NK-92 treated with Interleukin-12 subunit alpha and Interleukin-12 subunit beta, amount 100 ng/mL, for 24 hours (cell line): ENCODE data around the gene PHYH.
"Not testable (repeated sequence)": the region's sequence is repeated elsewhere in the genome, so short reads cannot be mapped to it uniquely, and the experiment has no call there.

Experiments
- DNase-seq: peaks from one replicate; lab custom pipeline; 2025; lab: John Stamatoyannopoulos, UW

Gene PHYH

DNA sequence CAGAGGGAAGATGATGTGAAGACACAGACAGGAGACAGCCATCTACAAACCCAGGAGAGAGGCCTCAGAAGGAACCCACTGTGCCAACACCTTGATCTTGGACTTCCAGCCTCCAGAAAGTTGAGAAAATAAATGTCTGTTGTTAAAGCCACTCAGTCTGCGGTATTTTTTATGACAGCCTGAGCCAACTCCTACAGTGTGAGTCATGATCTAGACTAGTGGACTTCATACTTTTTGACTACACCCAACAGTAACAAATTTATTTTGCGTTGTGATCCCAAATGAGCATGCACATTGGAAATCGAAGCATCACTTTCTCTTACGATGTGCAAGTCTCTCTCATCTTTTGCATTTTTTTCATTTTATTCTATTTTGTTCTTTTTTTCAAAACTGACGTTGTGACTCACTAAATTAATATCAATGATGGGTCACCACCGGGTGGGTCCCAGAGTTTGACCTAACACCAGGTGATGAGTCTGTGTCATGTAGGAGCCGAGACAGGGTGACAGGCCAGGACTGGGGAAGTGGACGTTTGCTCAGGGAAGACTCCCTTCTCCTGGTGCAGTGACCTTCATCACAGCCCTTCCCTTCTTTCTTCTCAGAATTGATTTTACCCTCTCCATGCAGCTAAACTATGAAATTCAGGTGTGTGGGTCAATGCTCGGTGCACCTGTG, 28.9 kb downstream of the PHYH start:
- no peak for DNase-seq

DNA sequence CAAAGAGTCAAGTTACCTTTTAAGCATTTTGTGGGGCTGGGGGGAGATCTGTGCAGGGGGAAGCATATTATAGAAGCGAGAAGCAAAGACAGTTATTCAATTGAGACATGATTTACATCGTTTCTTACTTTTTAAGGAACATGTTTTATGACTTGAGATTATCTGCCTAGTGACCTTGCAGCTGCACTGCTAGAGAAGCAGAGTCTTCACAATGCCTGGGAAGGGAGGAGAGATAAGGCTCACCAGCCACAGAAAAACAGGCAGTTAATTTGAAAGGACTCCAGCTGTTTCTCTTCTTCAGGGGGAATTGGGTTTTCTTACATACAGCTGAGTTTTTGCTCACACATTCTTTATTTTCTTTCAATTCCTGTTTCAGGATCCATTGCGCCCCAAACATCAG, 31.0 kb downstream of the PHYH start:
- DNase-seq: no peak

DNA sequence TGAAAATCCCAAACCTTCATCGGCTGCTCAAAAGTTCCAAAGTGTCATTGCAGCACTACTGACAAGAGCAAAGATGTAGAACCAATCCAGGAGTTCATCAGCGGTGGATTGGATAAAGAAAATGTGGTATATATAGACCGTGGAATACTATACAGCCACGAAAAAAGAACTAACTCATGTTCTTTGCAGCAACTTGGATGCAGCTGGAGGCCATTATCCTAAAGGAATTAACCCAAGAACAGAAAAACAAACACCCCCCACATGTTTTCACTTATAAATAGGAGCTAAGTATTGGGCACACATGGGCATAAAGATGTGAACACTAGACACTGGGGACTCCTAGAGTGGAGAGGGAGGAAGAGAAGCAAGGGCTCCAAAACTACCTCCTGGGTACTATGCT, 31.6 kb downstream of the PHYH start:
- no peak for DNase-seq

DNA sequence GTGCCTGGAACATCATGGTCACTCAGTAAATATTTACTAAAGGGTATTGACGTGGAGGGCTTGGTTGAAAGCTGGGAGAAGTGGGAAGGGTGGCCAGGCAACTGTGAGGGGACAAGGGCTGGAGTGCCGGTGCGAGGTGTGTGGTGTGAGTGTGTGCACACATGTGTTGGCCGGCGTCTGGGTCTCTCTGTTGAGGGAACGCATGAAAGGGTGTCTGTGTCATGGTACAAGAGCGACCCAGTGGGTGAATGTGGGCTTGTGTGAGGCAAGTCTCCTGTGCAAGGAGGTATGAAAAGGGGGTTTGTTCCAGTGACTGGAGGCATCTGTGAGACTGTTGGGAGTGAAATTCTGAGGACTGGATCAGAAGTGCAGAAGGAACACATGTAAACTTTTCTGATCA, 36.3 kb downstream of the PHYH start:
- DNase-seq: no peak

DNA sequence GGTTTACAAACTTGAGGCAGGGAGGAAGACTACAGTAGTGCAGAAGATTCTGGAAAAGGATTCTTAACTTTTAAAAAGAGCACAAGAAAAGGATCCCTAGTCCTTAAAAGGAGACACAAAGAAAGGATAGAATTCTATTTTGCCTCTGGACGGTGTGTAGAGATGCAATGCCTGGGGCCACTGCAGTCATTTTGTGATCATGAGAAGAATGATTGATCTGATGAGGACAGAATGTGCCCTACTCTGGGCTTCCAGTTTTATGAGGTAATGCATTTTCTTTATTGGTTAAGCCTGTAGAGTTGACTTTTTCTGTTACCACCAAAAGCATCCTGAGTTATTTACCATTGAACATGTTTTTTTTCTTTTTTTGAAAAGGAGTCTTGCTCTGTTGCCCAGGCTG, 37.4 kb downstream of the PHYH start:
- no peak for DNase-seq

DNA sequence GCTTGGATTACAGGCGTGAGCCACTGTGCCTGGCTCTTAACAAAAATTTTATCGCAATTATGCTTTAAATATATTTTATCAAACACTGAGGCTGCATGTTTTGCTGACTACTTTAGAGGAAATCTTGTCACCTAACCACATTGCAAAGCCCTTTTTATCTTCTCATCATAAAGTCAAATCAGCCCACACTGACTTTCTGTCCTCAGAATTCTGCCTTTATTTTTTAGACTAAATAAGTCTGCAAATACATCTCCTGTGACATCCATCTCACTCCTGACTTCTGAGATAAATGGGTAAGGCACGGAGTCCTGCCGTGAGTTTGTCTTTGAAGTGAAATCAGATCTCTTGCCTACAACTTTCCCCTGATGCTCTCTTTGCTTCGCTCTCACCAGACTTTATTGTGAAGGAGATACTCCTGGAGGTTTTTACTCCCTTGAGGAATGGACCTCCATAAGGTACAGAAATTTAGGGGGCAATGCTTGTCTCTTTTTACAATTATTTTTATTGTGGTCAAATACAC, 42.2 kb downstream of the PHYH start:
- no peak for DNase-seq

DNA sequence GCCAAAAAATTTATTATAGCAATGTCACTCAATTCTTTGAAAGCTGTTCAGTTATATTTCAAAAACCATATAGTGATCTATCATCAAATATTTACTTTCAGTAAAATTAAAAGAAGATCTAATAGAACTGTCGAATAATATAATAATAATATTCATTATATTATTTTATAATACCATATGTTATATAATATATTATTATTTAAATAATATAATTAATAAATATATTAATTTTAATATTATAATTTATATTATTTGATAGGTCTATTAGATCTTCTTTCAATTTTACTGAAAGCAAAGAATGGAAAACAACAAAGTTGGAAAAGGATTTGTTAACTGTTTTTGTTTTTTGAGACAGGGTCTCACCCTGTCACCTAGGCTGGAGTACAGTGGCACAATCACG, 43.2 kb downstream of the PHYH start:
- DNase-seq: no peak

DNA sequence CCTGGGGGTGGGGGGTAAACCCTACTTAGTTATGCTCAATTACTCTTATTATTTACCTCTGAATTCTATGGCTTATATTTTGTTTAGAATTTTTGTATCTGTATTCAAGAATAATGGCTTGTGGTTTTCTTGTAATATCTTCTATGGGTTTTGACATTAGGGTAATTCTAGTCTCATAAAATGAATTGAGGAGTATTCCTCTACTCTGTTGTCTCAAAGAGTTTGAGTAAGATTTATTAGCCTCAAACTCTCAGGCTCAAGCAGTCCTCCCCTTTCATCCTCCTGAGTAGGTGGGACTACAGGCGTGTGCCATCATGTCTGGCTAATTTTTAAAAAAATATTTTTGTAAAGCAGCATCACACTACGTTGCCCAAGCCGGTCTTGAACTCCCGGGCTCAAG, 46.1 kb downstream of the PHYH start:
- DNase-seq: no peak

DNA sequence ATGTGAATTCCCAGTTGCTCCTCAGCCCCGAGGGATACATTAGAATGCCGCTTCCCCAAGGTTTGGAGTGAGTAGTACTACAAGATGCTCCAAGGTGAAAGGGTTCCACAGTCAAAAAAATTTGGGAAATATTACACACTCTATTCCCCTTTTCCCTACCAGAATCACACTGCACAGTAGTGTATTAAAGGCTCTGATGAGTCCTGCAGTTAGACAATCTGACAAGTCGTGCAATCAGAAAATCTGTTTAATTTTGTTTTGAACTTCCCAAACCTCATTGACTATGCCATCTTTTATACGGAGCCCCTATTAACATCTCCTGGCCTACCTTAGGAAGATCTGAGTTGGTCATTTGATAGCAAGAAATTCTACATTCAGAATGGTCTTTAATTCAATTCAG, 52.1 kb downstream of the PHYH start:
- DNase-seq: no peak

DNA sequence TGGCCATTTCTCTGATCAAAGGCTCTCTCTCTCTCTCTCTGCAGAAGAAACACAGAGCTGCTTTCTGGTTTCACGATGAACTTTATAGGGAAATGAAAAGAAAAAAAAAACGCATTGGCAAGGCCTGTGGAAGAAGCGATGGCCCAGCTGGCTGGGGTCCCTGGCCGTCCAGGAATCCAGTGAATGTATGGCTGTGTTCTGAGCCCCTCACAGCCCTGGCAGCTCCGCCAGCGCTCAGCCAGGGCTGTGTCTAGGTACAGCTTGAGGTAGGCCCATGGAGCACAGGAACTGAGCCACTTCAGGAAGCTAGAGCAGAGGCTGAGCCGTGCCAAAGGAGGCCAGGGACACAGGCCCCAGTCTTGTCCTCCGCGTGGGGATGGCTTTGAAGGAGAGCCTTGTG, 52.6 kb downstream of the PHYH start:
- DNase-seq: no peak

DNA sequence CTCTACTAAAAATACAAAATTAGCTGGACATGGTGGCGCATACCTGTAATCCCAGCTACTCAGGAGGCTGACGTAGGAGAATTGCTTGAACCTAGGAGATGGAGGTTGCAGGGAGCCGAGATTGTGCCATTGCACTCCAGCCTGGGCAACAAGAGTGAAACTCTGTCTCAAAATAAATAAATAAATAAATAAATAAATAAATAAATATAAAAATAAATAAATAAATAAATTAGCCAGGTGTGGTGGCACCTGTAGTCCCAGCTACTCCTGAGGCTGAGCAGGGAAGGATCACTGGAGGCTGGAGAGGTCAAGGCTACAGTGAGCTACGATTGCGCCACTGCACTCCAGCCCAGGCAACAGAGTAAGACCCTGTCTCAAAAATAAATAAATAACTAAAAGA, 57.6 kb downstream of the PHYH start:
- DNase-seq: not testable (repeated sequence)

DNA sequence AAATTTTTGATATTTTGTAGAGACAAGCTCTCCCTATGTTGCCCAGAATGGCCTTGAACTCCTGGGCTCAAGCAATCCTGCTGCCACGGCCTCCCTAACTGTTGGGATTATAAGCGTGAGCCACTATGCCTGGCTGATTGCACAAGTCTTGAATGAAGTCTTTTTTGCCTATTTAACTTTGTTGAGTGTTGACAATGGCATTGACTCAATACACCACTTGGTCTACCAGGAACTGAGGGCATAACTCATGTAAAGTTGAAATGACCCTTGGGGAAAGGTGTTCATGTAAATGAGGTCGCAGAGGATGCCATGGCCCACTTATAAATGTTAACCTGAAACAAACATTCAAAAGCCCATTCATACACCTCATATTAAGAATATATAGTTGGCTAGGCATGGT, 58.3 kb downstream of the PHYH start:
- no peak for DNase-seq

DNA sequence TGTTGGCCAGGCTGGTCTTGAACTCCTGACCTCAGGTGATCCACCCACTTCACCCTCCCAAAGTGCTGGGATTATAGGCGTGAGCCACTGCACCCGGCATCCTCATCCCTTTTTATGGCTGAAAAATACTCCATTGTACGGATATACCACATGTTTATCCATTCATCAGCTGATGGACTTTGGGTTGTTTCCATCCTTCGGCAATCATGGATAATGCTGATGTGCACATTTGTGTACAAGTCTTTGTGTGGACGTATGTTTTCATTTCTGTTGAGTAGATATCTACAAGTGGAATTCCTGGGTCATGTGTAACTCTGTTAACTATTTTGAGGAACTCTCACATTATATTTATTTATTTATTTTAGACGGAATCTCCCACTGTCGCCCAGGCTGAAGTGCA, 59.9 kb downstream of the PHYH start:
- no peak for DNase-seq

DNA sequence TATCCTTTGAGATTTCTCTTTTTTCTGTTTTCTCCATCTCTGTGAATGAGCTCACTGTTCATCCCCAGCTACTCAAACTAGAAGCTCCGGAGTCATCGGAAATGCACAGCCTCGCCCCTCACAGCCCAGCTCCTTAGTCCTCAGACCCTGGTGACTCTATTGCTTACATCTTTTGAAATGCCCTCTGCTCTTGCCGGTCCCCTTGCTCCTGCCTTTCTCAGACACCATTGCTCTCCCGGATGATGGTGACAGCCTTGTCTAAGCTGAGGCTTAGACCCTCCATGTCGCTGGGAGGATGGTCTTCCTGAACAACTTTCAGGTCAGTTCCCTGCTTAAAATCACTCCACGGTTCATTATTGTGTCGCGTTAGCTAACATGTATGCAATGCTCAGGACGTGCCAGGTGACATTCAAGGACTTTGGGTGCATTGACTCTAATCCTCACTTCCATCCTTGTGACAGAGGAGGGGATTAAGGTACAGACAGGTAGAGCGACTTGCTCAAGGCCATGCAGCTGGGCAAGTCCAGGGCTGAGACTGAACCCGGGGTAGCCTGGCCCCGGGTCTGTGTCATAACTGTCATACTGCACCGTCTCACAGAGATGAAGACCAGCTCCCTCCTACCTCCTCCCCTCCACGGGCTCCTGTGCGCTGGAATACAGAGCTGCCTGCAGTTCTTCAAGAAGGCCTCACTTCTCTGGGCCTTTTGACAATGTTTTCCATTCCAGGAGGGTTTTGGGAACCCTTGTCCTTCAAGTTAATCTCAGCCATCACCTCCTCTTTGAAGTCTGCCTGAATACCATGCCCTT, 61.4 kb downstream of the PHYH start:
- no peak for DNase-seq

DNA sequence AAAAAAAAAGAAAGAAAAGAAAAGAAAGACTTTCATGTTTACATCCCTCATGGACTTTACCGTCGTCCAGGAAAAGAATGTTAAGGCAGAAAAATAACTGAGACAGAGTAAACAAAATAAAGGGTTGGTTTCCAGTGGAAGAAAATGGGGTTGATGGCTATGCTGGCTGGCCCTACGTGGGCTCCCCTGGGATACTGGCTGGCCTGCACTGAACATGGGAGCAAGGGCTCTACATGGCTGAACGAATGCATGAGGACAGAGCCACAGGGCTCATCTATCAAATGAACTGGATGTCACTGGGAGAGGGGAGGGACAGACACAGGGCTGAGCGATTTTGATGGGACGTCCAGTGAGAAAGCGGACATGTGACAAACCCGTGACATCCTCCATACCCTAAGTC, 63.2 kb downstream of the PHYH start:
- no peak for DNase-seq

DNA sequence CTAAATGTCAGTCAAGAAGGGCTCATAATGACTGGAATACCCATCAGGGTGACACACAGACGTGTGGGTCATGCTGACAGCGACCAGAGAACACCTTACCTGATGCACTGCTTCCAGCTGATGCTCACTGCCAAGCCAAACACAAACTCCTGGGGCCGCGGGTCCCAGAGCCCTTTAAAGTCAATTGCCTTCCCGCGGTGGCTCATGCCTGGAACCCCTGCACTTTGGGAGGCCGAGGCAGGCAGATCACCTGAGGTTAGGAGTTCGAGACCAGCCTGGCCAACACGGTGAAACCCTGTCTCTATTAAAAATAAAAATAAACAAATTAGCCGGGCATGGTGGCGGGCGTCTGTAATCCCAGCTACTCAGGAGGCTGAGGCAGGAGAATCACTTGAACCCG, 65.1 kb downstream of the PHYH start:
- DNase-seq: not testable (repeated sequence)

DNA sequence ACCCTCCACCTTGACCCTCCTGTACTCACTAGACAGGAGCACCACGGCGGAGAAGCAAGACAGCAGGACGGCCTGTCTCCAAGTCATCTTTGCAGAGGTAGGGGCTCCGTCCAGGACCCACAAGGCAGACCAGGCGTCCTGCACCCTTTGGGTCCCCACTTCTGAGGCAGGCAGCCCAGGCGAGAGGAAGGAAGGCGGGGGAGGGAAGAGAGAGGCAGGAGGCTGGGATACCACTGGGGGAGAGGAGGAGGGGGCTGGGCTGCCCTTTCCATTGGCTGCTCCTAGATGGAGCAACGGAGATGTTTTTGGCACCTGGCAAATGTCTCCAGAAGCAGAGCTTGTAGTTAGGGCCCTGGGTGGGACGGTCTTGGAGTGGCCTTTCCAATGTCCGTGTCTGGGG, 65.7 kb downstream of the PHYH start, which contains the start of gene UCMA:
Gene UCMA (minus strand): TSS at position 203 of the 400 bp plus-strand sequence. CDS start 116 bp downstream, at position 87.
- no peak for DNase-seq

DNA sequence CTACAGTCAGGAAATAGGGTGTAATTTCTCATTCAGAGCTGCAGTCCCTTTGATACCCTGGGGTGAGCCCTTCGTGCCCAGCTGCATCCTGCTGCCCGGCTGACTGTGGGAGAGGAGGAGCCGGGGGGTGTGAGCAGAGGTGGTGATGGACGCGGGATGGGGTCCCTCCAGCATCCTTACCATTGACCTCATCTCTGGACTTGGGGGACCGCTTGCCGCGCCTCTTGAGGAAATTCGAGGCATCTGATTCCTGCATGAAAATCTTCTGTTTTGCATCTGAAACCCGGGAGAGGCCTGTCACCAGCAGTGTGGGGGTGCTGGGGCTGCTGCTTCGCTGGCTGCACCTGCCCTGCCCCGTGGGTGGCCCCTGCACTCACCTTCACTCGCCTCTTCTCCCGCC, 66.5 kb downstream of the PHYH start:
- DNase-seq: no peak

DNA sequence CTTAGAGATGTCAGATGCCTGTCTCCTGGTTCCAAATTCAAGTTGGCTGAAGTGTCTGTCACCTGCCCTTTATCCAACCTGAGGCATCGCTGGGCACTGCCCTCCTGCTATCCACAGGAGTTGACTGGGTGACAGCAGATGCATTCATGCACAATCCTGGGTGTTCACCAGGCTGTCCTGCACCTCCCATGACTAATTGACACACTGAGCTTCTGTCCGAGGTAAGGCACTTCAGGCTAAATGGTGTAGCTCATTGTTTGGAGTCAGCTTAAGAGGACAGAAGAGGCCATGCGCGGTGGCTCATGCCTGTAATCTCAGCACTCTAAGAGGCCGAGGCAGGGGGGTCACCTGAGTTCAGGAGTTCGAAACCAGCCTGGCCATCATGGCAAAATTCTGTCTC, 68.1 kb downstream of the PHYH start:
- no peak for DNase-seq

DNA sequence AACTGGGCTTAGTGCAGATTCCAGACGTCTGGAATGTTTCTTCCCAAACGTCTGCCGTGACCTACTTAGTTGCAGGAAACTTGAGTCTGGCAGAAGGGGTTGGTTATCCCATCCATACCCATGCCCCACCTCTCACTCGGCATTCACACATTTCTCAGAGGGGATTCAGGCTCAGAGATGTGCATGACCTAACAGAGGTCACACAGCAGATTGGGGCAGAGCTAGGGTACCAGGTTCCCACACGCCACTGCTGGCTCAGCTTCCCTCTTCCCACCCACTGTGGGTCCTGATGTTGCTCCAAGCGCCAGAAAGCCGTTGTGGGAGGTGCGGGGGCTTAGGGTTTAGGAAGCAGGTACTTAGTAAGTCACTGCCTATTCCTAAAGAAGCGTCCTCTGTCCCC, 68.7 kb downstream of the PHYH start:
- no peak for DNase-seq
